H1 (cell line): Measurements from ENCODE around the gene CD52. TPM values are rescaled to one million over a fixed set of nuclear protein-coding genes. Genes with fewer than 3 reads are reported as not detected.

Experiments
- CTCF ChIP-seq, 3 experiments: IDR thresholded peaks; 1 replicate in 2 of 3; 2 replicates in 1 of 3; pipeline versions ENCODE4 v1.5.1 to v1.6.1; 2011; ENCODE audit warnings: low read length in 3 of 3, mild to moderate bottlenecking in 3 of 3, inconsistent platforms in 2 of 3, low read depth in 1 of 3, moderate library complexity in 1 of 3; ENCODE audit not compliant: insufficient read depth in 1 of 3; ENCODE audit errors: control extremely low read depth in 1 of 3
- E2F6 ChIP-seq: IDR thresholded peaks from 2 replicates; pipeline ENCODE4 v1.6.1; 2012; ENCODE audit warnings: inconsistent platforms
- HDAC6 ChIP-seq: IDR thresholded peaks from one replicate; pipeline ENCODE4 v1.7.1; 2012; ENCODE audit warnings: low read depth, mild to moderate bottlenecking, inconsistent platforms, low read length, moderate library complexity
- POLR2AphosphoS5 ChIP-seq: IDR thresholded peaks from 2 replicates; pipeline ENCODE4 v1.6.1; 2011; ENCODE audit warnings: low read depth, low read length
- RAD21 ChIP-seq, 2 experiments: IDR thresholded peaks in 1 of 2; conservative IDR thresholded peaks in 1 of 2; 2 replicates each; pipeline ENCODE4 v1.6.1; 2011; ENCODE audit warnings: low read depth in 2 of 2, low read length in 2 of 2, improper control_type of control experiment in 1 of 2, inconsistent platforms in 1 of 2, mild to moderate bottlenecking in 1 of 2, moderate library complexity in 1 of 2
- SIRT6 ChIP-seq: IDR thresholded peaks from one replicate; pipeline ENCODE4 v1.7.1; 2012; ENCODE audit warnings: low read length, inconsistent platforms
- SP2 ChIP-seq: IDR thresholded peaks from 2 replicates; pipeline ENCODE4 v1.6.1; 2012; ENCODE audit warnings: mild to moderate bottlenecking, low read length, inconsistent platforms
- SRF ChIP-seq: IDR thresholded peaks from 2 replicates; pipeline ENCODE4 v1.6.1; 2011; ENCODE audit warnings: mild to moderate bottlenecking, low read depth, low read length, moderate library complexity
- polyA plus RNA-seq, 7 experiments: library from polyadenylated mRNA; depleted of rRNA in 3 of 7; stranded (reverse) in 5 of 7; unstranded in 2 of 7; fragments of >200 nt in 5 of 7; fragments of 200-250 nt in 2 of 7; gene quantifications; 1 replicate in 5 of 7; 2 replicates in 1 of 7; 4 replicates in 1 of 7; pipeline versions ENCODE4 v1.2.1 to v1.2.3, GENCODE V29; 2011 to 2013; ENCODE audit warnings: missing spikeins in 2 of 7, mixed read lengths in 2 of 7
- total RNA-seq: library from RNA; stranded (reverse); fragmentation: NEBNext Ultra II Directional; extraction: Animal tissue kit (Norgen Biotek cat#: 25700); gene quantifications from 2 replicates; pipeline ENCODE4 v1.2.1, GENCODE V29; 2021

The CD52 gene
- total and polyA plus RNA-seq, 2 of the 8 experiments (the other 6 are each of a cell fraction or from before 2014, with no cell fraction given): 2.4 to 3.1 TPM

- TF ChIP-seq E2F6: no peak
- no peak for TF ChIP-seq HDAC6
- no peak for TF ChIP-seq SP2
- no peak for TF ChIP-seq SIRT6
- no peak for TF ChIP-seq RAD21 (IDR thresholded peaks at IDR 0.05 in 1 of 2, conservative IDR thresholded peaks at IDR 0.05 in 1 of 2; ENCODE audit: low read depth in 2 of 2, low read length in 2 of 2)
- no peak for TF ChIP-seq CTCF (IDR thresholded peaks at IDR 0.05; ENCODE audit: control extremely low read depth in 1 of 3, insufficient read depth in 1 of 3, low read depth in 1 of 3, low read length in 3 of 3)
- no peak for TF ChIP-seq SRF
- TF ChIP-seq POLR2AphosphoS5: no peak
Measured at GRCh38 chr1:26349877-26350244, 32.1 kb downstream of the CD52 start (continued).
